IMR-90 (cell line): ENCODE data around the gene KCNH6. TPM values are rescaled to one million over a fixed set of nuclear protein-coding genes. Genes with fewer than 3 reads are reported as not detected.

Experiments
- ATAC-seq: fragments of 200-7000 bp; cut with Tn5 transposase; 2 replicates; pipeline ENCODE4 v1.9.1; 2020; ENCODE audit warnings: low read depth, mild to moderate bottlenecking, moderate library complexity
- BruUV-seq: library from RNA; stranded (reverse); fragments of 400-500 nt; replicated peaks from 2 replicates; lab custom pipeline; 2021; lab: Mats Ljungman, UMichigan
- CTCF ChIA-PET: fragments of 300-600 bp; formaldehyde crosslinking; extraction: SDS; loops from one replicate; lab custom pipeline; 2021; ENCODE audit warnings: antibody characterized with exemption; lab: Yijun Ruan, JAX
- POLR2A ChIA-PET: fragments of 300-600 bp; sonication (Branson Sonifier 250); formaldehyde crosslinking; loops from one replicate; lab custom pipeline; 2022; ENCODE audit warnings: antibody characterized with exemption; ENCODE audit not compliant: unreplicated experiment; lab: Charles Lee
- DNase-seq: peaks from one replicate; pipeline ENCODE4 v3.0.0; 2013
- H2AFZ ChIP-seq: replicated peaks from 2 replicates; pipeline ENCODE3; 2013; ENCODE audit warnings: low read length, mild to moderate bottlenecking; ENCODE audit not compliant: poor library complexity
- H2AK5ac ChIP-seq: 2 replicates; pipeline ENCODE4 v1.6.1; 2013; ENCODE audit warnings: low read depth, low read length, inconsistent platforms
- H2AK9ac ChIP-seq: replicated peaks from 2 replicates; pipeline ENCODE3; 2013; ENCODE audit warnings: mild to moderate bottlenecking, low read depth, low read length, moderate library complexity; ENCODE audit not compliant: poor library complexity
- H2BK120ac ChIP-seq: 2 replicates; pipeline ENCODE4 v1.6.1; 2013; ENCODE audit warnings: low read depth, low read length, inconsistent platforms
- H2BK15ac ChIP-seq: 3 replicates; pipeline ENCODE4 v1.6.1; 2013; ENCODE audit warnings: low read depth, low read length, inconsistent platforms
- H2BK20ac ChIP-seq: 2 replicates; pipeline ENCODE4 v1.6.1; 2013; ENCODE audit warnings: low read depth, mild to moderate bottlenecking, inconsistent platforms, low read length, moderate library complexity
- H2BK5ac ChIP-seq: 2 replicates; pipeline ENCODE4 v1.6.1; 2013; ENCODE audit warnings: mild to moderate bottlenecking, low read depth, low read length, inconsistent platforms; ENCODE audit not compliant: poor library complexity, severe bottlenecking
- H3K14ac ChIP-seq: replicated peaks from 2 replicates; pipeline ENCODE4 v1.6.1; 2013; ENCODE audit warnings: low read depth, low read length, inconsistent platforms
- H3K18ac ChIP-seq: 2 replicates; pipeline ENCODE4 v1.6.1; 2013; ENCODE audit warnings: low read depth, low read length, control low read depth
- H3K23ac ChIP-seq: 2 replicates; pipeline ENCODE4 v1.6.1; 2013; ENCODE audit warnings: low read depth, low read length, inconsistent platforms
- H3K27ac ChIP-seq: 2 replicates; pipeline ENCODE4 v1.5.1; 2013; ENCODE audit warnings: mild to moderate bottlenecking, control low read depth, low read length; ENCODE audit not compliant: insufficient read depth
- H3K27me3 ChIP-seq: 2 replicates; pipeline ENCODE4 v1.6.1; 2013; ENCODE audit warnings: low read length; ENCODE audit not compliant: control insufficient read depth, insufficient read depth
- H3K36me3 ChIP-seq: 2 replicates; pipeline ENCODE4 v1.6.1; 2013; ENCODE audit warnings: low read length, mixed read lengths; ENCODE audit not compliant: control insufficient read depth, insufficient read depth
- H3K4ac ChIP-seq: 2 replicates; pipeline ENCODE4 v1.6.1; 2013; ENCODE audit warnings: low read depth, low read length, inconsistent platforms
- H3K4me1 ChIP-seq: 2 replicates; pipeline ENCODE4 v1.6.1; 2013; ENCODE audit warnings: low read length, mixed read lengths; ENCODE audit not compliant: control insufficient read depth, insufficient read depth
- H3K4me2 ChIP-seq: 2 replicates; pipeline ENCODE4 v1.6.1; 2013; ENCODE audit warnings: low read depth, mild to moderate bottlenecking, control low read depth, low read length, moderate library complexity
- H3K4me3 ChIP-seq: 2 replicates; pipeline ENCODE4 v1.5.1; 2013; ENCODE audit warnings: low read depth, mild to moderate bottlenecking, control low read depth, low read length, moderate library complexity; ENCODE audit not compliant: insufficient read depth
- H3K56ac ChIP-seq: 2 replicates; pipeline ENCODE4 v1.6.1; 2013; ENCODE audit warnings: low read length, inconsistent platforms; ENCODE audit not compliant: insufficient read depth; ENCODE audit errors: extremely low read depth
- H3K79me1 ChIP-seq, 2 experiments: 2 replicates each; pipeline ENCODE4 v1.6.1; 2013; ENCODE audit warnings: low read length in 2 of 2, inconsistent platforms in 1 of 2, low read depth in 1 of 2
- H3K9ac ChIP-seq: 2 replicates; pipeline ENCODE4 v1.6.1; 2013; ENCODE audit warnings: low read depth, low read length, control low read depth
- H3K9me1 ChIP-seq: 2 replicates; pipeline ENCODE4 v1.6.1; 2013; ENCODE audit warnings: low read length, inconsistent platforms; ENCODE audit not compliant: insufficient read depth
- H3K9me3 ChIP-seq: 2 replicates; pipeline ENCODE4 v1.6.1; 2013; ENCODE audit warnings: low read length; ENCODE audit not compliant: control insufficient read depth, insufficient read depth
- H4K20me1 ChIP-seq: 2 replicates; pipeline ENCODE4 v1.6.1; 2013; ENCODE audit warnings: low read length, inconsistent platforms; ENCODE audit not compliant: insufficient read depth
- H4K5ac ChIP-seq: 2 replicates; pipeline ENCODE4 v1.6.1; 2013; ENCODE audit warnings: mild to moderate bottlenecking, low read depth, low read length, control low read depth
- H4K8ac ChIP-seq, 2 experiments: 2 replicates each; pipeline ENCODE4 v1.6.1; 2013; ENCODE audit warnings: low read depth in 2 of 2, low read length in 2 of 2, control low read depth in 1 of 2, inconsistent platforms in 1 of 2
- H4K91ac ChIP-seq: 2 replicates; pipeline ENCODE4 v1.6.1; 2013; ENCODE audit warnings: low read depth, low read length, inconsistent platforms; ENCODE audit not compliant: insufficient read depth
- CHD1 ChIP-seq: IDR thresholded peaks from 2 replicates; pipeline ENCODE4 v1.6.1; 2012; ENCODE audit warnings: low read depth, low read length, improper control_type of control experiment
- CTCF ChIP-seq: conservative IDR thresholded peaks from 2 replicates; pipeline ENCODE4 v1.5.1; 2012; ENCODE audit warnings: mild to moderate bottlenecking, low read depth, low read length, improper control_type of control experiment
- MAZ ChIP-seq: IDR thresholded peaks from 2 replicates; pipeline ENCODE4 v1.6.1; 2012; ENCODE audit warnings: low read depth, mild to moderate bottlenecking, low read length, improper control_type of control experiment, moderate library complexity, borderline replicate concordance
- MXI1 ChIP-seq: IDR thresholded peaks from 2 replicates; pipeline ENCODE4 v1.6.1; 2012; ENCODE audit warnings: low read depth, mild to moderate bottlenecking, low read length, moderate library complexity, borderline replicate concordance
- RAD21 ChIP-seq: IDR thresholded peaks from 2 replicates; pipeline ENCODE4 v1.6.1; 2012; ENCODE audit warnings: low read length, improper control_type of control experiment
- RCOR1 ChIP-seq: IDR thresholded peaks from 2 replicates; pipeline ENCODE4 v1.6.1; 2012; ENCODE audit warnings: mild to moderate bottlenecking, low read length, improper control_type of control experiment; ENCODE audit not compliant: insufficient replicate concordance
- RFX5 ChIP-seq: IDR thresholded peaks from 2 replicates; pipeline ENCODE4 v1.8.0; 2012; ENCODE audit warnings: low read depth, mild to moderate bottlenecking, low read length, moderate library complexity
- SMC3 ChIP-seq: fragments of 150-350 bp; IDR thresholded peaks from 2 replicates; pipeline ENCODE4 v1.6.1; 2016; ENCODE audit warnings: low read depth, mild to moderate bottlenecking, antibody characterized with exemption, low read length, moderate library complexity
- WGBS, 2 experiments: methylation state at CpG; one replicate each; pipeline versions ENCODE4 v1.1.5 to v1.1.7; 2013; ENCODE audit warnings: missing lambda C conversion rate in 2 of 2; ENCODE audit not compliant: insufficient read length in 1 of 2; ENCODE audit errors: extremely low coverage in 2 of 2; 5-methylcytosine and 5-hydroxymethylcytosine counted together
- dilution Hi-C: fragments of 300-500 bp; cut with HindIII; formaldehyde crosslinking; loops from one replicate; pipeline ENCODE4 v1.14.3; 2018; ENCODE audit warnings: low sequenced_read_pairs; ENCODE audit not compliant: unreplicated experiment
- in situ Hi-C: fragments of 300-500 bp; cut with MboI; formaldehyde crosslinking; loops from 3 replicates; pipeline ENCODE4 v1.14.3; 2019; ENCODE audit warnings: low sequenced_read_pairs, inconsistent platforms, mixed read lengths
- intact Hi-C: fragments of 100-400 bp; cut with micrococcal nuclease; formaldehyde crosslinking; loops from 2 replicates; pipeline ENCODE4 v1.10.0; 2022
- polyA plus RNA-seq, 3 experiments: library from polyadenylated mRNA; depleted of rRNA; stranded (reverse); fragments of >200 nt; gene quantifications; 2 replicates each; pipeline ENCODE4 v1.2.3, GENCODE V29; 2012; ENCODE audit warnings: low replicate concordance in 1 of 3
- total RNA-seq: library from RNA; depleted of rRNA; stranded (reverse); fragments of >200 nt; gene quantifications from 2 replicates; pipeline ENCODE4 v1.2.3, GENCODE V29; 2012

KCNH6 gene
- total and polyA plus RNA-seq, 2 of the 4 experiments (the other 2 are of a cell fraction): 0.17 to 0.18 TPM

- no peak overlapping the region for H3K4me3 ChIP-seq
- H2BK15ac ChIP-seq: no peak overlapping the region
- no TSS peak for BruUV-seq
- peaks cover 11% of the 10 kb centered on the region for H3K27me3 ChIP-seq
- H2BK20ac ChIP-seq: 0 out of 2 replicates have a peak overlapping the region, but pooled peaks have one; percentile 35
- H3K27ac ChIP-seq: no peak overlapping the region
- H4K8ac ChIP-seq: no peak overlapping the region
- no peaks in the 10 kb centered on the region for H3K36me3 ChIP-seq
- no peaks in the 10 kb centered on the region for H4K20me1 ChIP-seq
- peaks cover 3% of the 10 kb centered on the region; the same call in 1 of the 2 replicates for H3K9me1 ChIP-seq
- no peak overlapping the region for H4K91ac ChIP-seq
- TF ChIP-seq SMC3: no peak
- no peak for TF ChIP-seq MAZ
- TF ChIP-seq RFX5: no peak
- no peak for TF ChIP-seq MXI1
- no peak for TF ChIP-seq CHD1
- no peak for TF ChIP-seq RAD21
- no peak for TF ChIP-seq RCOR1
- TF ChIP-seq CTCF: no peak
- 69% methylated on average over 4 of the region's 21 CpGs; no CpG with 5 or more reads in 1 of the 2 experiments for WGBS, 2 experiments
- no peak overlapping the region for H3K4ac ChIP-seq
- no peak overlapping the region for H4K5ac ChIP-seq
- H3K4me2 ChIP-seq: no peak overlapping the region
- no peak for DNase-seq
- no peak overlapping the region for H3K14ac ChIP-seq
- no peak overlapping the region for H3K9ac ChIP-seq
- POLR2A ChIA-PET: interaction anchor here (0.5 kb wide), 1 partner anchor 66 kb away, joined by 4 read pairs; no protein-coding TSS in a partner anchor
- H3K18ac ChIP-seq: no peak overlapping the region
- H2AFZ ChIP-seq: no peak overlapping the region
- no peak for ATAC-seq
- peak overlapping the region; percentile 39; the same call in 1 of the 2 replicates for H2AK5ac ChIP-seq
- intact Hi-C loops: no loop called here
- peaks cover 11% of the 10 kb centered on the region for H3K4me1 ChIP-seq
- dilution Hi-C loops: no loop called here
- H3K23ac ChIP-seq: no peak overlapping the region
- H2AK9ac ChIP-seq: no peak overlapping the region
- H3K9me3 ChIP-seq: no peaks in the 10 kb centered on the region
- no peak overlapping the region for H2BK120ac ChIP-seq
- in situ Hi-C loops: no loop called here
- H3K79me1 ChIP-seq: no peaks in the 10 kb centered on the region
- no peak overlapping the region for H3K56ac ChIP-seq
- no peak overlapping the region for H2BK5ac ChIP-seq
- CTCF ChIA-PET: interaction anchor here (3.3 kb wide), 1 partner anchor 54 kb away, joined by 24 read pairs; no protein-coding TSS in a partner anchor
Observed at GRCh38 chr17:63480192-63480784, 42.9 kb upstream of the KCNH6 start.
